Measurements from ENCODE around the gene KCTD16.

DNA sequence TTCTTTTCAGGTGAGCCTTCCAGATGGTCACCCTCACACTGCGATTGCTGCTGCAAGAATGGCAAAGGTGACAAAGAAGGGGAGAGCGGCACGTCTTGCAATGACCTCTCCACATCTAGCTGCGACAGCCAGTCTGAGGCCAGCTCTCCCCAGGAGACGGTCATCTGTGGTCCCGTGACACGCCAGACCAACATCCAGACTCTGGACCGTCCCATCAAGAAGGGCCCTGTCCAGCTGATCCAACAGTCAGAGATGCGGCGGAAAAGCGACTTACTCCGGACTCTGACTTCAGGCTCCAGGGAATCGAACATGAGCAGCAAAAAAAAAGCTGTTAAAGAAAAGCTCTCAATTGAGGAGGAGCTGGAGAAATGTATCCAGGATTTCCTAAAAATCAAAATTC is 303.0 kb downstream of the KCTD16 start:
- no peak for TF ChIP-seq POLR2A (IDR thresholded peaks at IDR 0.05)
- no peak for TF ChIP-seq CTCF (IDR thresholded peaks at IDR 0.05 in 8 of 11, conservative IDR thresholded peaks at IDR 0.05 in 3 of 11)
- TF ChIP-seq POLR2AphosphoS5 (IDR thresholded peaks at IDR 0.05), result no peak
